ENCODE data around the gene DNAH14. TPM values are rescaled to one million over a fixed set of nuclear protein-coding genes. Genes with fewer than 3 reads are reported as not detected.

The DNAH14 gene
- total and polyA plus RNA-seq, 2 of the 13 experiments (the other 11 are each of a cell fraction or from before 2014, with no cell fraction given) = 4.5 to 27.5 TPM

- peaks cover 18 to 62% of the 10 kb centered on the region in 2 experiments for H3K36me3 ChIP-seq (replicated peaks in 1 of 2; ENCODE audit: control insufficient read depth in 1 of 2, insufficient read depth in 2 of 2, low read length in 2 of 2)
- BruUV-seq (replicated peaks) = no TSS peak
- H3K27ac ChIP-seq (ENCODE audit: extremely low read length, insufficient read depth, low read length) = peak overlapping the region; percentile 73
Measured at GRCh38 chr1:225413708-225414375, 484.4 kb downstream of the DNAH14 start.

GRCh38 chr1:225415307-225415706, 485.8 kb downstream of the DNAH14 start:
- Histone ChIP-seq H3K9ac (ENCODE audit: insufficient read depth, low read depth, low read length) (no peak overlapping the region), H3K9me3 (ENCODE audit: low read length) (no peaks in the 10 kb centered on the region), H3K4me1 (ENCODE audit: insufficient read depth, low read length) (peaks cover 32% of the 10 kb centered on the region), H3K36me3 (replicated peaks in 1 of 2; ENCODE audit: control insufficient read depth in 1 of 2, insufficient read depth in 2 of 2, low read length in 2 of 2) (peaks cover 18 to 72% of the 10 kb centered on the region in 2 experiments), H3K27ac (ENCODE audit: extremely low read length, insufficient read depth, low read length) (no peak overlapping the region), H3K27me3 (ENCODE audit: control insufficient read depth in 1 of 2, insufficient read depth in 2 of 2, low read length in 2 of 2) (no peaks in the 10 kb centered on the region), H3K4me2 (ENCODE audit: low read depth, low read length) (no peak overlapping the region), H3K4me3 (replicated peaks in 1 of 3; ENCODE audit: insufficient read depth in 1 of 3, low read depth in 2 of 3, low read length in 3 of 3) (no peak overlapping the region), H4K20me1 (ENCODE audit: insufficient read depth, low read length) (no peaks in the 10 kb centered on the region), H2AFZ (ENCODE audit: low read length) (no peak overlapping the region), H3K79me2 (ENCODE audit: insufficient read depth, low read length) (peaks cover 11% of the 10 kb centered on the region)
- intact Hi-C loops (cut with micrococcal nuclease; ENCODE audit: unreplicated experiment) (no loop called here), in situ Hi-C loops (cut with HindIII; ENCODE audit: extremely low pct_ligation_motif_present, low pct_unique_long_range_greater_than_20kb) (no loop called here)
- FAIRE-seq = no peak
- ChIA-PET CTCF (ENCODE audit: low intra/inter-chr PET ratio, low total read pairs) (no interaction called here), POLR2A (no interaction called here)
- WGBS (ENCODE audit: low lambda C conversion rate) = 100% methylated on average over 4 of the region's 4 CpGs
- DNase-seq (ENCODE audit: low spot score) = no peak
- no peak for ATAC-seq
- BruUV-seq (replicated peaks) = no TSS peak
- TF ChIP-seq KLF13 (CRISPR knock-in tag; IDR thresholded peaks at IDR 0.05) (no peak), ZNF724P (CRISPR knock-in tag; IDR thresholded peaks at IDR 0.05; ENCODE audit: borderline replicate concordance) (no peak), CEBPB (IDR thresholded peaks at IDR 0.05; ENCODE audit: borderline replicate concordance, low read depth, low read length) (peak; percentile 48; the same call in 1 of the 2 replicates), NFIC (IDR thresholded peaks at IDR 0.05; ENCODE audit: low read length) (no peak), YEATS2 (CRISPR knock-in tag; IDR thresholded peaks at IDR 0.05; ENCODE audit: borderline replicate concordance) (no peak)

More at GRCh38 chr1:225413708-225414375, 484.4 kb downstream of the DNAH14 start:
- Histone ChIP-seq H3K4me2 (ENCODE audit: low read depth, low read length) (0 out of 2 replicates have a peak overlapping the region, but pooled peaks have one; percentile 71), H4K20me1 (ENCODE audit: insufficient read depth, low read length) (no peaks in the 10 kb centered on the region), H3K27me3 (ENCODE audit: control insufficient read depth in 1 of 2, insufficient read depth in 2 of 2, low read length in 2 of 2) (no peaks in the 10 kb centered on the region), H3K79me2 (ENCODE audit: insufficient read depth, low read length) (peaks cover 12% of the 10 kb centered on the region), H3K4me1 (ENCODE audit: insufficient read depth, low read length) (peaks cover 47% of the 10 kb centered on the region), H3K4me3 (replicated peaks in 1 of 3; ENCODE audit: insufficient read depth in 1 of 3, low read depth in 2 of 3, low read length in 3 of 3) (no peak overlapping the region), H3K9ac (ENCODE audit: insufficient read depth, low read depth, low read length) (no peak overlapping the region), H2AFZ (ENCODE audit: low read length) (no peak overlapping the region), H3K9me3 (ENCODE audit: low read length) (no peaks in the 10 kb centered on the region)
- ChIA-PET POLR2A (interaction anchor here (1.2 to 1.5 kb wide), 2 partner anchors 10 to 31 kb away, joined by 3 to 4 read pairs; no protein-coding TSS in a partner anchor), CTCF (ENCODE audit: low intra/inter-chr PET ratio, low total read pairs) (no interaction called here)
- in situ Hi-C loops (cut with HindIII; ENCODE audit: extremely low pct_ligation_motif_present, low pct_unique_long_range_greater_than_20kb) = no loop called here
- no peak for ATAC-seq
- TF ChIP-seq RELA (CRISPR knock-in tag; IDR thresholded peaks at IDR 0.05) (no peak), MAFK (conservative IDR thresholded peaks at IDR 0.05 in 1 of 2, IDR thresholded peaks at IDR 0.05 in 1 of 2; ENCODE audit: low read length in 2 of 2) (peak in 1 of 2 experiments; percentile 24; a peak in 1 of 4 replicates)
- intact Hi-C loops (cut with micrococcal nuclease; ENCODE audit: unreplicated experiment) = loop anchor here (2.0 kb wide), 1 partner anchor 13 kb away; no protein-coding TSS in a partner anchor
- WGBS (ENCODE audit: low lambda C conversion rate) = 94% methylated on average over 5 of the region's 5 CpGs
- DNase-seq (ENCODE audit: low spot score) = no peak
- FAIRE-seq = peak; percentile 8
